PFSK-1 (cell line): Measurements from ENCODE around the gene TMEM117.

ENCODE experiments used
- POLR2AphosphoS5 ChIP-seq: IDR thresholded peaks from 2 replicates; pipeline ENCODE4 v1.6.1; 2012; ENCODE audit warnings: low read depth, mild to moderate bottlenecking, control low read depth, low read length, moderate library complexity
- REST ChIP-seq, 2 experiments: IDR thresholded peaks; 2 replicates each; pipeline versions ENCODE4 v1.6.1 to v1.8.0; 2011 to 2012; ENCODE audit warnings: low read depth in 2 of 2, low read length in 2 of 2, control low read depth in 1 of 2, inconsistent platforms in 1 of 2, mild to moderate bottlenecking in 1 of 2, moderate library complexity in 1 of 2; ENCODE audit not compliant: insufficient read depth in 1 of 2
- SIN3A ChIP-seq: IDR thresholded peaks from 2 replicates; pipeline ENCODE4 v1.6.1; 2012; ENCODE audit warnings: mild to moderate bottlenecking, low read length, moderate library complexity, borderline replicate concordance; ENCODE audit not compliant: insufficient read depth

- TF ChIP-seq REST (IDR thresholded peaks at IDR 0.05; ENCODE audit: insufficient read depth in 1 of 2, low read depth in 2 of 2, low read length in 2 of 2) (no peak), POLR2AphosphoS5 (no peak), SIN3A (no peak)
Measured at GRCh38 chr12:44335030-44335429, 499.1 kb downstream of the TMEM117 start.
